Measurements from ENCODE around the gene AXIN1. TPM values are rescaled to one million over a fixed set of nuclear protein-coding genes. Genes with fewer than 3 reads are reported as not detected.

Gene AXIN1
- total RNA-seq, 1 experiment from 2014 or later, result 53.3 TPM

DNA sequence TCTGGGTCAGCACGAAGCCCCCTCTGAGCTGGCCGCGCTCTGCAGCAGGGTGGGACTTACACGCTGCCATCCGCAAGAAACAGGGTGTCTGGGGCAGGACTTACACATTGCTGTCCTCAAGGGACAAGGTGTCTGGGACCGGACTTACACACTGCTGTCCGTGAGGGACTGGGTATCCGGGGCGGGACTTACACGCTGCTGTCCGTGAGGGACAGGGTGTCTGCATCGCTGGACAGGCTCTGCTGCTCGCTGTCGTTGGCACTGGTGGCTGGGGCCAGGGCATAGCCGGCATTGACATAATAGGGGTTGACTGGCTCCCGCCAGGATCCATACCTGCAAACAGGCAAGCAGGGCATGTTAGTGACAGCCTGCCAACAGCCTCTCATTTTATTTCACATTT lies 38.2 kb downstream of the AXIN1 start:
- BruUV-seq (replicated peaks), result no TSS peak
- H3K4me1 ChIP-seq (ENCODE audit: control insufficient read depth, insufficient read depth, low read length), result no peaks in the 10 kb centered on the region
- H3K27me3 ChIP-seq (ENCODE audit: control insufficient read depth, insufficient read depth, low read length), result no peaks in the 10 kb centered on the region
- ChIA-PET CTCF (no interaction called here), POLR2A (interaction anchor here (0.5 to 0.6 kb wide), 2 partner anchors 79 to 106 kb away, joined by 3 to 10 read pairs; no protein-coding TSS in a partner anchor)
- H3K4me3 ChIP-seq (ENCODE audit: low read depth in 2 of 2, low read length in 2 of 2), result no peak overlapping the region
- intact Hi-C loops (cut with micrococcal nuclease; ENCODE audit: unreplicated experiment), result no loop called here
- TF ChIP-seq SIN3A (IDR thresholded peaks at IDR 0.05; ENCODE audit: borderline replicate concordance, insufficient read depth, low read depth, low read length), result no peak
- TF ChIP-seq POLR2AphosphoS5 (IDR thresholded peaks at IDR 0.05; ENCODE audit: low read depth, low read length), result no peak
- TF ChIP-seq REST (IDR thresholded peaks at IDR 0.05; ENCODE audit: insufficient read depth in 1 of 2, low read depth in 2 of 2, low read length in 1 of 2), result no peak
- TF ChIP-seq TCF7L2 (IDR thresholded peaks at IDR 0.05; ENCODE audit: low read depth, low read length), result no peak
- no peak for TF ChIP-seq CTCF (IDR thresholded peaks at IDR 0.05)
- no peak for DNase-seq (ENCODE audit: low read depth, low spot score)
- no peak for ATAC-seq
- no peaks in the 10 kb centered on the region; the same call in 1 of the 2 replicates for H3K36me3 ChIP-seq (ENCODE audit: control insufficient read depth, insufficient read depth, low read length)
- in situ Hi-C loops (cut with HindIII; ENCODE audit: low pct_unique_long_range_greater_than_20kb, low sequenced_read_pairs), result no loop called here
- H3K27ac ChIP-seq (ENCODE audit: low read length), result no peak overlapping the region
- H3K9me3 ChIP-seq (ENCODE audit: control insufficient read depth, insufficient read depth, low read depth, low read length), result no peaks in the 10 kb centered on the region

DNA sequence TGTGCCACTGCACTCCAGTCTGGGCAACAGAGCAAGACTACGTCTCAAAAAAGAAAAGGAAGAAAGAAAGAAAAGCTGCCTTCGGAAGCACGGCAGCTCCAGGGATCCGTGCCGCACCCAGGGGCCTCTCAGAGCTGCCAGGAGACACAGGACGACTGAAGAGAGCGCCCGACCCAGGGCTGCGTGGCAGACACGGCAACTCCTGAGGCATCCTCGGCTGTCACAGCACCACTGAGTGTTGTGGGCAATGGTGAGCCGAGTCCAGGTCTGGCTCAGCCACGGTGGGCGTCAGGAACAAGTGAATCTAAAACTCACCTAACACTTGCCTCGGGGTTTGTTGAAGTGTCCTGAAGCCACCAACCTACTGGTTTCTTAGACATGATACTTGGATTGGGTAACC lies 40.8 kb downstream of the AXIN1 start:
- BruUV-seq (replicated peaks), result no TSS peak
- CTCF ChIA-PET, result no interaction called here
- POLR2A ChIA-PET, result no interaction called here
- Histone ChIP-seq H3K36me3 (ENCODE audit: control insufficient read depth, insufficient read depth, low read length) (no peaks in the 10 kb centered on the region; the same call in 1 of the 2 replicates), H3K9me3 (ENCODE audit: control insufficient read depth, insufficient read depth, low read depth, low read length) (no peaks in the 10 kb centered on the region), H3K27me3 (ENCODE audit: control insufficient read depth, insufficient read depth, low read length) (no peaks in the 10 kb centered on the region), H3K27ac (ENCODE audit: low read length) (no peak overlapping the region), H3K4me1 (ENCODE audit: control insufficient read depth, insufficient read depth, low read length) (no peaks in the 10 kb centered on the region), H3K4me3 (ENCODE audit: low read depth in 2 of 2, low read length in 2 of 2) (no peak overlapping the region)
- intact Hi-C loops (cut with micrococcal nuclease; ENCODE audit: unreplicated experiment) (no loop called here), in situ Hi-C loops (cut with HindIII; ENCODE audit: low pct_unique_long_range_greater_than_20kb, low sequenced_read_pairs) (no loop called here)
- DNase-seq (ENCODE audit: low read depth, low spot score) (no peak), ATAC-seq (no peak)
- no peak for TF ChIP-seq SIN3A (IDR thresholded peaks at IDR 0.05; ENCODE audit: borderline replicate concordance, insufficient read depth, low read depth, low read length)
- no peak for TF ChIP-seq POLR2AphosphoS5 (IDR thresholded peaks at IDR 0.05; ENCODE audit: low read depth, low read length)
- no peak for TF ChIP-seq TCF7L2 (IDR thresholded peaks at IDR 0.05; ENCODE audit: low read depth, low read length)
- no peak for TF ChIP-seq CTCF (IDR thresholded peaks at IDR 0.05)
- no peak for TF ChIP-seq REST (IDR thresholded peaks at IDR 0.05; ENCODE audit: insufficient read depth in 1 of 2, low read depth in 2 of 2, low read length in 1 of 2)
